HG03354 (cell line): ENCODE measurements around the gene OXA1L.
"Not testable (repeated sequence)": the region's sequence is repeated elsewhere in the genome, so short reads cannot be mapped to it uniquely, and the experiment has no call there.

Experiments
- ATAC-seq: cut with Tn5 transposase; IDR thresholded peaks from one replicate; pipeline ENCODE4 v1.9.1; 2021; ENCODE audit warnings: mild to moderate bottlenecking; ENCODE audit not compliant: unreplicated experiment, poor library complexity, severe bottlenecking

OXA1L gene

DNA sequence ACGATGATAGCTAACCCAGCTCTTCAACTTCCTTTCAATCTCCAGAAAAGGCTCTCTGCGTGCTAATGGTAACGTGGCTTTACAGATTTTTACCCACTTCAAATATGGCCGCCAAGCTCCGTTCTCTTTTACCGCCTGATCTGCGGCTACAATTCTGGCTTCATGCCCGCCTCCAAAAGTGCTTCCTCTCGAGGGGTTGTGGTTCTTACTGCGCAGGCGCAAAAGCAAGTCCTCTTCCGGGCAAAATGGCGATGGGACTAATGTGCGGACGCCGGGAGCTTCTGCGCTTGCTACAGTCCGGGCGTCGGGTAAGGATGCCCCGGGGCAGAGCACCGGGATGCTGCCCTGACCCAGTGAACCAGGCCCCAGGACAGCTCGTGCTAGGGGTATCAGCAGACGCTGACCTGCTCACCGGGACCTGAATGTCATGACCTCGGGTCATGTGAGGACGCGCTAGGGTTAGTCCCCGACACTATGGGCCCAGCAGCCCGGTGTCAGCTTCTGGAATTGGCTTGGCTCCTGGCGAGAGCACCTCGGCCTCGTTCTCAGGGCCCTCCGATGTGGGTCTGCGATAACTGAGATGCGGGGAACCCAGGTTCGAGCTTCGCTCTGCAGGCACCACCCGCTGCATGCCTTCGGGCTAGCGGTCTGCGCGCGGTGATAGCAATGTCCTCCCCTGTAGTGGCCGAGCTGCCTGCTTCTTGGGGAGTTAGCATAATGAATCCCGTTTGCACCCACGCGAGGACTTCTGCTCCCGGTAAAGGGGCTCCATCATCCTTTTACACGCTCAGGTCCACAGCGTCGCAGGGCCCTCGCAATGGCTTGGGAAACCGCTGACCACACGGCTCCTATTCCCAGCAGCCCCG is at the start of gene OXA1L:
TSS of gene OXA1L (plus strand) at position 232 of the 866 bp plus-strand sequence. CDS start at position 246, 14 bp downstream.
- peak; percentile 87 for ATAC-seq

DNA sequence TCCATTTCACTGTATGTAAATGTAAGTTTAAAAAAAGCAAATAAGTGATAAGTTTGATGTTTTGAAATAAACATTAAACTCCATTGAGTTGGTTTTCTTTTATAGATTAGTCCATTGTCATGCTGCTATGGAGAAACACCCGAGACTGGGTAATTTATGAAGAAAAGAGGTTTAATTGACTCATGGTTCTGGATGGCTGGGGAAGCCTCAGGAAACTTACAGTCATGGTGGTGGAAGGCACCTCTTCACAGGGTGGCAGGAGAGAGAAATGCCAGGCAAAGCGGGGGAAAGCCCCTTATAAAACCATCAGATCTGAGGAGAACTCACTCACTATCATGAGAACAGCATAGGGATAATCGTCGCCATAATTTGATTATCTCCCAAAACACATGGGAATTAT is 48.4 kb upstream of the OXA1L start:
- ATAC-seq, result no peak

DNA sequence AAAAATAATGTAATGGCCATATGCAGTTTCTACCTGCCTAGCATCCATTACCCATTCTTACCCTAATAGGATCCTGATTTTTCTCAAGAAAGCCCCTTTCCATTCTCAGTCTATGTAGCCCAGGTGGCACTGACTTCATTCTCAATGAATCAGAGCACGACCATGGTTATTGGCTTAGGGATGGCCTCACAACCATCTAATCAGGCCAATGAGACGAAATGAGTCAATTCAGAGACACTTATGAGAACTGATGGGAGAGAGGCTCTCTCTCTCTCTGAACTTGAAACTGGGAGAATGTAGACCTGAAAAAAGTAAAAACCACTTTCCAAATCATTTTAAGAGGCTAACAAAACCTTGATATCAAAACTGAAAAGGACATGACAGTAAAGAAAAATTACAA is 45.3 kb upstream of the OXA1L start:
- ATAC-seq, result no peak

DNA sequence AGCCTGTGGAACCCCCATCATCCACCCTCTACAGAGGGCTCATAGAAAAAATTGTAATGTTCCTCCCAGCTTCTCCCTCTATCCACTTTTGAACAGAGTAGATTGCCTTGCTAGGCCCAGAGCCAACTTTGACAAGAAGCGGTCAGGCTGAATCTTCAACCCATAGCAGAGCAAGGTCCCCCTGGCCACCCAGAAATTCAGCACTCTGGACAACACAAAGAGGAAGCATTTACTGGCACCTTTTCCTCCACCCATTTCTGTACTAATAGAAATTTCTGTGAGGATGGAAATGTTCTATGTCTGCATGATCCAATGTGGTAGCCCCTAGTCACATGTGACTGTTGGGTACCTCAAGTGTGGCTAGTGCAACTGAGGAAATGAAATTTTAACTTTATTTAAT is 42.7 kb upstream of the OXA1L start:
- no peak for ATAC-seq

DNA sequence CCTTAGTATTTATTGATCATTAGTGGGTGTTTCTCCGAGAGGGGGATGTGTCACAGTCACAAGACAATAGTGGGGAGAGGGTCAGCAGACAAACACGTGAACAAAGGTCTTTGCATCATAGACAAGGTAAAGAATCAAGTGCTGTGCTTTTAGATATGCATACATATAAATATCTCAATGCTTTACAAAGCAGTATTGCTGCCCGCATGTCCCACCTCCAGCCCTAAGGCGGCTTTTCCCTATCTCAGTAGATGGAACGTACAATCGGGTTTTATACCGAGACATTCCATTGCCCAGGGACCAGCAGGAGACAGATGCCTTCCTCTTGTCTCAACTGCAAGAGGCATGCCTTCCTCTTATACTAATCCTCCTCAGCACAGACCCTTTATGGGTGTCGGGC is 41.6 kb upstream of the OXA1L start:
- not testable (repeated sequence) for ATAC-seq

DNA sequence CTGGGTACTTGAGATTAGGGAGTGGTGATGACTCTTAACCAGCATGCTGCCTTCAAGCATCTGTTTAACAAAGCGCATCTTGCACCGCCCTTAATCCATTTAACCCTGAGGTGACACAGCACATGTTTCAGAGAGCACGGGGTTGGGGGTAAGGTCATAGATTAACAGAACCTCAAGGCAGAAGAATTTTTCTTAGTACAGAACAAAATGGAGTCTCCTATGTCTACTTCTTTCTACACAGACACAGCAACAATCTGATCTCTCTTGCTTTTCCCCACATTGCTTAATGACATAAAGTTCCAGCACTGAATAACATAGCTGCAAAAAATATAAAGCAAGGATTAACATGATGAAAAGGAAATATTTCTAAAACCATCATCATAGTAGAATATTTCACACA is 41.1 kb upstream of the OXA1L start:
- not testable (repeated sequence) for ATAC-seq

DNA sequence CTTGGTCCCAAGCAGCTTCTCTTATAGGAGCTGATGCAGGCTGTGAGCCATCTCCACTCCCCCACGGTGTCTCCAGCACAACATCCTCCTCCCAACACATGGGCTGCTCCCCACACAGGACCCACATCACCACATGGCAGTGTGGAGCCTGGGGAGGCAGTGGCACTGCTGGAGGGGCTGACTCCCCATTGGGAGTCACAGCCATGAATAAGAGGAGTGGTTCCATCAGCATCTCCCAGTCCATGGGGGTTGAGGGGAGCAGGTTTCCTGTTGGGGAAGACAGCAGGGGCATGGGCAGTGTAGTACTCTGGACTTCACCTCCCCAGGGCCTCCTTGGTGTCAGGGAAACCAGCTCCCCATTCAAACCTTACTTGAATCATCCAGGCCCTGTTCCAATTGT is 40.5 kb upstream of the OXA1L start:
- ATAC-seq, result no peak

DNA sequence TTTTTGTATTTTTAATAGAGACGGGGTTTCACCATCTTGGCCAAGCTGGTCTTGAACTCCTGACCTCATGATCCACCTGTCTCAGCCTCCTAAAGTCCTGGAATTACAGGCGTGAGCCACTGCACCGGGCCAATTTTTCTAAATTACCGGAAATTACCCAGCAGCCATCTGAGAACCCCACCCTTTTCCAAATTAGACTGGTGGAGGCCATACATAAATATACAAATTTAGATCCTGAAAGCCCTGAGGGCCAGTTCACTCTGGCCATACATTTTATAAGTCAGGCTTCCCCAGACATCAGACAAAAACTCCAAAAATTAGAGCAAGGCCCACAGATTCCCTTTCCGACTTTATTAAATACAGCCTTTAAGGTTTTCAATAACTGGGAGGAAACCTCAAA is 34.4 kb upstream of the OXA1L start:
- not testable (repeated sequence) for ATAC-seq

DNA sequence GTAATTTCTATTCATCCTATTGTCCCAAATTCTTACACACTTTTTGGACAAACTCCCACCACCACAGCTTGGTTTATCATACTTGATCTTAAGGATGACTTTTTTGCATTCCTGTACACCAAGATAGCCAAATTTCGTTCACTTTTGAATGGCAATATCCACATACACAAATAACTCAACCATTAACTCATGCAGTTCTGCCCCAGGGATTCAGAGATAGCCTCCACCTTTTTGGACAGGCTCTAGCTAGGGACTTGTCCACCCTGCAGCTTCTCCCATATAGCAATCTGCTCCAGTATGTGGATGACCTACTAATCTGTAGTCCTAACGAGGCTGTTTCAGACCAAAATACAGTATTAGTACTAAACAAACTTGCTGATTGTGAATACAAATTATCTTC is 32.7 kb upstream of the OXA1L start:
- no peak for ATAC-seq

DNA sequence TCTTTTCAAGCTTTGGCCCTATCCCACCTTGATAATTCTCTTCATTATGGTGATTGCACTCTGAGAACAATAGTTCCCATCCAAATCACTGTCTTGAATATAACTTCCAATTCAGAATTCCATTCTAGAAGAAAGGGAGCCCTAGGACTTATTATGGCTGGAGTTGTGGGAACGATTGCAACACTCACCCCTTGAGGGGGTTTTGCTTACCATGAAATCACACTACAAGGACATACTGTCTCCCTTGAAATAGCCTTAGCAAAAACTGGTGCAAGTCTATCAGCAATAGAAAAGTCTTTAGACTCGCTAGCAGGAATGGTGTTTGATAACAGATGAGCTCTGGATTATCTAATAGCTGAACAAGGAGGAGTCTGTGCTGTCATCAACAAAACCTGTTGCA is 31.4 kb upstream of the OXA1L start:
- ATAC-seq, result no peak

DNA sequence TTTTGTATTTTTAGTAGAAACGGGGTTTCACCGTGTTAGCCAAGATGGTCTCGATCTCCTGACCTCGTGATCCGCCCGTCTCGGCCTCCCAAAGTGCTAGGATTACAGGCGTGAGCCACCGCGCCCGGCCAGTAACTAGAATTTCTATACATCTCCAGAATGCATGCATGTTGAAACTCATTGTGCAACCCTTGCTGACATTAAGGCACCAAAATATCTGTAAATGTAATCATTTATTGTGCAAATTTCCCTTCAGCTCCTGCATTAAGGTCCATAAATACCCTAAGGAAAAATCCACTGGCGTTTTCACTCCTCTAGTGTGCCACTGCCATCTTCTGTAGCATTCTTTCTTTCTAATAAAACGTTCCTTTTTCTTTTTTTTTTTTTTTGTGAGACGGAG is 30.1 kb upstream of the OXA1L start:
- not testable (repeated sequence) for ATAC-seq

DNA sequence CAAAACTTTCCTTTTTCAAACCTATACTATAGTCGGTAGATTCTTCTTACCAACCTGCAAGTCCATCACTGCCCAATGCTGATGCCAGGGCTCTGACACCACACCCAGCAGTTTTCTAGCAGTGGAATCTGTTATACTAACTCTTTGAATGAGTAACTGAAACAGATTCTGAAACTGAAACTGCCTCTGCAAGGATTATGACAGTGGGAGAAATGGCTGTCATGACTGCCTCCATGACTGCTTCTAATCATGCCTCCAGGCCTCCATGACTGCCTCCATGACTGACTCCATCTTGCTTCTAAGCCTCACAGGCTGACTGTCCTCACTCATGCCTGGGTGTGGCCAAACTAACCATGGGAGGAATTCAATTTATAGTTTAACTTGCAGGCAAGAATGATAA is 29.4 kb upstream of the OXA1L start:
- peak; percentile 82 for ATAC-seq

DNA sequence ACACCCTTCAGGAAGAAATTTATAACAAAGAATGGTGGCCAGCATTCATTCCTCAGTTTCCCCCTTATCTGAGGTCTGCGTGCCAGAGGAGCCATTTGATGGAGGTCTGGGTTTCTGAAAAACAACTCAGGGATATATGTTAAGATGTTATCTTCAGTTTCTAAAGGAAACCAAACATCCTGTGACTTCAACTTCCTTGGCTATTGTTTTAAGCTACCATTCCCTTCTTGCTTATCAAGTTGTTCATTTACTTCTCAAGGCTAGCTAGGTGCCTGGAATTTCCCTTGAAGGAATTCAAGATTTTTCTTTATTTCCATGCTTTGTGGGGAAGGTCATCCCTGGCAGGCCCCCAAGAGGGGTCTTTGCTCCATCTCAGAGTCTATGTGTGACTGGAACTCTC is 27.1 kb upstream of the OXA1L start:
- ATAC-seq, result no peak

DNA sequence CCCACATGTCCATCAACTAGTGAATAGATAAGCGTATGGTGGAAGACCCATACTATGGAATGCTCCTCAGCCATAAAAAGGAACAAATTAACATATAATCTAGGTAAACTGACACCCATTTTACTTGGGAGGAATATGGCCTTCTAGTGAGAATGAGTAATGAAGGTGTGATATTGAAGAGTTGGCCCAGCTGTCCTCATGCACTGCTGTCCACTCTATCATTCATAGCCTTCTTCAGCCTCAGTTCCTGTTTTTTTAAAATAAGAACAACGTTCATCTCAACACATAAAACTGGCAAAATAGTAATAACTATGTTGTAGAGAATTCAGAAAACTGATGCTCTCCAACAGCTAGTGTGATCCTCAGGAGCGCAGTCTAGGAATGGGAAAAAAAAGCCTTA is 26.5 kb upstream of the OXA1L start:
- ATAC-seq, result no peak

DNA sequence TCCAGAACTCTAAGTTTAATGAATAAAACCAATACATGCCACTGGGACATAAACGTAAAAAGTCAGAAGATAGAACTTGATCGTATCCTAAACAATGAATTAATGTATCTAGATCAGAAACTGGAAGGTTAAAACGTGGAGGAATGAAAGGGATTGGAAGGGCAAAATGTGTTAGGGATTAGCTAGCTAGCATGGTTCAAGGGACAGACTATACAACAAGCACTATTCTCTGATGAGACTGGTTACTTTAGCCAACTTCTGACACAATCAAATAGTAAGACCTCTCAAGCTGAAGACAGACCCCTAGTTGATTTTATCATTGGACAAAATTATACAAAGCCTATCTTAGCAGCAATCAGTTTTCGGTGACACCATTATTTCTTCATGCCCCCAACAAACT is 18.7 kb upstream of the OXA1L start:
- no peak for ATAC-seq

DNA sequence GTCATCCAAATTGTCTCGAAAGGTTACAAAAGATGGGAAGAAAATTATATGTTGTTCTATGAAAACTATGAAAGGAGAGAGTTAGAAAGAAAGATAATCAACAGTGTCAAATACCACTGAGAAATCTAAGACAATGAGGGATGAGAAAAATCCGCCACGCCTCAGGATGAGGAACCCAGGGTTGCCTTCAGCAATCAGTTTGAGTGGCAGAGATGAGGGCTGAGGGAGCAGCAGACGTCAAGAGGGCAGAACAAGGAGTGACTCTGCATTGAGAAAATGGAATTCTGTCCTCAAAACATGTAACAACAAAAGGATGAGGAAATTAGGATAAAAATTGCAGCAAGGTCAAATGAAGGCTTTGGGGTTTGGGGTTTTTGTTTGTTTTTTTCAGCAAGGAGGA is 18.3 kb upstream of the OXA1L start:
- no peak for ATAC-seq

DNA sequence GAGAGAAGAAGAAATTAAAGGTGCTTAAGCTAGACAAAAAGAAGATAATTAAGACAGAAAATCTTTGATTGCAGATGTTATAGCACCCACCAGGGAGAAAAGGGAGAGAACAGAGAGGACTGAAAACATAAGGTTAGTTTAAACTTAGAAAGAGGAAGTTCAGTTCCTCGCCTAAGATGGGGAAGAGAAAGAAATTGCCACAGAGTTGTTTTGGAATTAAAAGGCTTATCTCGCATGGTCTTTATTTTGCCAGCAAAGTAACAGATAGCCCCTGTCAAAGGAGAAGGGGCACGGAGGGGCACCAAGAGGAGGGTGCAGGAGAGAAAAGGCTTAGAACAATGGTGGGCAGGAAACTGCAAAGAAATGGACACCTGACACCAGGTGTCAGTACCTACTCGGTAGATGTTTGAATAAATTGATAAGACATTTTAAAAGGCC is 17.8 kb upstream of the OXA1L start:
- no peak for ATAC-seq

DNA sequence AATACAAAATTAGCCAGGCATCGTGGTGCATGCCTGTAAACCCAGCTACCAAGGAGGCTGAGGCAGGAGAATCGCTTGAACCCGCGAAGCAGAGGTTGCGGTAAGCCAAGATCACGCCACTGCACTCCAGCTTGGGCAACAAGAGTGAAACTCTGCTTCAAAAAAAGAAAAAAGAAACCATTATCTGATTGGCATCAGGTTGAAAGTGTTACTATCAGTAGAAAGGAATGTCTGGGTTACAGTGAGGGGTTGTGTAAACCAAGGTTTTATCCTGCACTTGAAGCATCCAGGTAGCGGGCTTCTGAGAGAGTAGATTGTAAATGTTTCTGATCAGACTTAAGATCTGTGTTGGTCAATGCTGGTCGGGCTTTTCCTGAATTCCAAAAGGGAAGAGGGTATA is 14.1 kb upstream of the OXA1L start:
- no peak for ATAC-seq

DNA sequence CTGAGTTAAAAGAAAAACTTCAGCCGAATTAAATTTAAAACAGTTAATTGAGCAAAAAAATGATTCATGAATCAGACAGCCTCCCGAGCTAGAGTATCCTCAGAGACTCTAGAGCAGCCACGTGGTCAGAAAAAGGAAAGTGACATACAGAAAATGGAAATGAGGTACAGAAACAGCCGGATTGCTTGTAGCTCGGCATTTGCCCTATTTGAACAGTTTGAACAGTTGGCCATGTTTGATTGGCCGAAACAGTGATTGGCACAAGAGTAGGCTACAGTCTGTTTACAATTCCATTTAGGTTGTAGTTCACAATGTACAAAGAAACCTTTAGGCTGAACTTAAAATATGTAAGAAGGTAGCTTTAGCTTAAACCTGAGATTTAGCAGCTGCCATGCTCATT is 12.9 kb upstream of the OXA1L start:
- no peak for ATAC-seq

DNA sequence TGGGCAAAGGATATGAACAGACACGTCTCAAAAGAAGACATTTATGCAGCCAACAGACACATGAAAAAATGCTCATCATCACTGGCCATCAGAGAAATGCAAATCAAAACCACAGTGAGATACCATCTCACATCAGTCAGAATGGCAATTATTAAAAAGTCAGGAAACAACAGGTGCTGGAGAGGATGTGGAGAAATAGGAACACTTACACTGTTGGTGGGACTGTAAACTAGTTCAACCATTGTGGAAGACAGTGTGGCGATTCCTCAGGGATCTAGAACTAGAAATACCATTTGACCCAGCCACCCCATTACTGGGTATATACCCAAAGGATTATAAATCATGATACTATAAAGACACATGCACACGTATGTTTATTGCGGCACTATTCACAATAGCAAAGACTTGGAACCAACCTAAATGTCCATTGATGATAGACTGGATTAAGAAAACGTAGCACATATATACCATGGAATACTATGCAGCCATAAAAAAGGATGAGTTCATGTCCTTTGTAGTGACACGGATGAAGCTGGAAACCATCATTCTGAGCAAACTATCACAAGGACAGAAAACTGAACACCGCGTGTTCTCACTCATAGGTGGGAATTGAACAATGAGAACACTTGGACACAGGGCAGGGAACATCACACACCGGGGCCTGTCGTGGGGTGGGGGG is 8.4 kb upstream of the OXA1L start:
- ATAC-seq, result not testable (repeated sequence)

DNA sequence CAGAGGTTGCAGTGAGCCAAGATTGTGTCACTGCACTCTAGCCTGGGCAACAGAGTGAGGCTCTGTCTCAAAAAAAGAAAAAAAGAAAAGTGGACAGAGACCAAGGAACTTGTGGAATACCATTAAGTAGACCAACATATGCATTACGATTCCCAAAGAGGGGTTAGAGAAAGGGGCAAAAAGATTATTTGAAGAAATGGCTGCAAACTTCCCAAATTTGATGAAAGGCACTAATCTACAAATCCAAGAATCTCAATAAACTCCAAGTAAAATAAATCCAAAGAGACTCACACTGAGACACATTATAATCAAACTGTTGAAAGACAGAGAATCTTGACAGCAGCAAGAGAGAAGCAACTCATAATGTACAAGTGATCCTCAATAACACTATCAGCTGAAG is 4.8 kb upstream of the OXA1L start:
- no peak for ATAC-seq
